ENCODE data around the gene SLC39A2. TPM values are rescaled to one million over a fixed set of nuclear protein-coding genes. Genes with fewer than 3 reads are reported as not detected.
"Not testable (repeated sequence)": the region's sequence is repeated elsewhere in the genome, so short reads cannot be mapped to it uniquely, and the experiment has no call there.

Gene SLC39A2
- total RNA-seq, 2 experiments from 2014 or later, result 0.25 TPM; not detected in 1

DNA sequence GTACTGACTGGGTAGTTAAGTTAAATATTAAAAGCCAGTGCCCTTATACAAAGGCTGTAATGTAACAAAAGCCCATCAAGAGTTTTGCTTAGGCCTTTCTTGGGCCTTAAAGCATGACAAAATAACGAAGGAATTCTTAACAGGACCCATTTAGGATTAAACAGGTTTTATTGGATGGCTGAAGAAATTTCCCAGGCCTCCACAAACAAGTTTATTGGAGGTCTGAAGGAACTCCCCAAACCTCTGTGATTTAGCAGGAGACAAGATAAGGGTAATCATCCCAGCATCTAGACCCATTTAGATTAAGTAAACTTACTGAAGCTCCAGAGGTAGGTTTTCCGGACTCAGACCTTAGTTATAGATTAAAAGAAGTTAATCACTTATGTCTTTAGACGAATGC lies 10.6 kb downstream of the SLC39A2 start:
- peaks cover 19% of the 10 kb centered on the region for H3K27me3 Mint-ChIP-seq
- H3K36me3 Mint-ChIP-seq; ATAC-seq (ENCODE audit: low read depth); H3K4me3 Mint-ChIP-seq; DNase-seq; H3K27ac Mint-ChIP-seq; H3K4me1 Mint-ChIP-seq; POLR2A ChIA-PET; H3K9me3 Mint-ChIP-seq: not testable (repeated sequence)

DNA sequence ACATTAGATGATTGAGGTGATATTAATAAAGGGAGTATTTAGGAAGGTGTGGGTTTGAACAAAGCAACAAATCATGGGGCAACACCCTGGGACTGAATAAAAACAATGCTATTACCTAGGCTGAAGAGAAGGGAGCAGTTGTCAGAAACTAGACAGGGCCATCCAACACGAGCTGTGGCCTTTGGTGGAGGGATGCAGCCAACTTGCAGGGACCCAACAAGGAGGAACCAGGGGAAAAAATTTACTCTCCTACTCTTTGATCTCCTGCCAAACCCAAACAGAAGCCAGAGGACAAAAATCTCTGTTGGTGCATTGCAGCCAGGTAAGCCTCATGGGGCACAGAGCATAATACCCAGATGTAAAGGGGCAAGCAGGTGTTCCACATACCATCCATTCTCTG lies 12.0 kb downstream of the SLC39A2 start:
- peaks cover 19% of the 10 kb centered on the region for H3K27me3 Mint-ChIP-seq
- no peaks in the 10 kb centered on the region for H3K4me1 Mint-ChIP-seq
- H3K4me3 Mint-ChIP-seq, result no peak overlapping the region
- DNase-seq (no peak), ATAC-seq (ENCODE audit: low read depth) (no peak)
- POLR2A ChIA-PET, result interaction anchor here (0.6 kb wide), 1 partner anchor 98 kb away, joined by 3 read pairs; no protein-coding TSS in a partner anchor
- H3K27ac Mint-ChIP-seq, result no peak overlapping the region
- H3K36me3 Mint-ChIP-seq, result no peaks in the 10 kb centered on the region
- H3K9me3 Mint-ChIP-seq, result no peaks in the 10 kb centered on the region

DNA sequence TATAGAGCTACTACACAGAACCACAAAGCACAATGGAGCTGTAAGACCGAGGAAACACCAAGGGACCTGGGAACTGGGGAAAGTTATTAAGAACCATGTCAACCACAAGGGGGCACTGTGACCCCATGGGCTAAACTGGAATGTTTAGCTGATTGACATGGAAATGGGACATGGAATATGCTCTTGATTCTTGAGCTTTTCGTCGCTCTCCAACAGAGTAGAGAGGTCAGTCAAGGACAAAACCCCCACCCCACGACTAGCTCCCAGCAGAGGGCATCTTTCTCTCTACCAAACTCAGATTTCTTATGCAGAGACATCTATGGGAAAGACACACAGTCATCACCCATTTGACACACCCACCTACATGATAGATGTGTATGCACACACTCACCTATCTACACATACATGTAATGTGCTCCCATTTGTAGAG lies 15.7 kb downstream of the SLC39A2 start:
- Mint-ChIP-seq H3K4me3 (no peak overlapping the region), H3K9me3 (no peaks in the 10 kb centered on the region), H3K27me3 (peaks cover 15% of the 10 kb centered on the region), H3K36me3 (no peaks in the 10 kb centered on the region), H3K27ac (no peak overlapping the region), H3K4me1 (no peaks in the 10 kb centered on the region)
- peak; percentile 52 for ATAC-seq (ENCODE audit: low read depth)
- POLR2A ChIA-PET, result interaction anchor here (1.1 to 2.0 kb wide), 4 partner anchors 54 to 90 kb away, joined by 3 to 6 read pairs (median 3); no protein-coding TSS in a partner anchor
- peak; percentile 69 for DNase-seq

DNA sequence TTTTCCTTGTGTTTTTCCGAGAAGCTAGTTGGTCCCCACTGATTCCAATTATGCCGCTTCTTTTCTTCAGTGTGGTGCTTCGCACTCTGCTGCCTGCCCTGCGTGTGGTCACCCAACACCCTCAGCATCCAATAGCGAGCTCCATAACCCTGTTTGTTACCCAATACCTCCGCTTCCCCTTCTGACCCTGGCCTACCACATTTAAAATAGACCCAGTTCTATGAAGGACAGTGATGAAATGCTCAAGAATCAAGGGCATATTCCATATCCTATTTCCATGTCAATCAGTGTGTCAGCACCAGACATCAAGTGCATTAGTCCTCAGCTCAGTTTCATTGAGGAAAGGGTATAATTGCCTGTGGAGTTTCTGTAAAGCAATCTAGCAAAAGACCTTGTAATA lies 16.2 kb downstream of the SLC39A2 start:
- Mint-ChIP-seq H3K36me3 (no peaks in the 10 kb centered on the region), H3K27me3 (peaks cover 13% of the 10 kb centered on the region), H3K4me1 (no peaks in the 10 kb centered on the region), H3K4me3 (no peak overlapping the region), H3K27ac (no peak overlapping the region), H3K9me3 (no peaks in the 10 kb centered on the region)
- ATAC-seq (ENCODE audit: low read depth) (no peak), DNase-seq (no peak)
- POLR2A ChIA-PET, result interaction anchor here (1.1 to 2.0 kb wide), 4 partner anchors 53 to 89 kb away, joined by 3 to 6 read pairs (median 3); no protein-coding TSS in a partner anchor

DNA sequence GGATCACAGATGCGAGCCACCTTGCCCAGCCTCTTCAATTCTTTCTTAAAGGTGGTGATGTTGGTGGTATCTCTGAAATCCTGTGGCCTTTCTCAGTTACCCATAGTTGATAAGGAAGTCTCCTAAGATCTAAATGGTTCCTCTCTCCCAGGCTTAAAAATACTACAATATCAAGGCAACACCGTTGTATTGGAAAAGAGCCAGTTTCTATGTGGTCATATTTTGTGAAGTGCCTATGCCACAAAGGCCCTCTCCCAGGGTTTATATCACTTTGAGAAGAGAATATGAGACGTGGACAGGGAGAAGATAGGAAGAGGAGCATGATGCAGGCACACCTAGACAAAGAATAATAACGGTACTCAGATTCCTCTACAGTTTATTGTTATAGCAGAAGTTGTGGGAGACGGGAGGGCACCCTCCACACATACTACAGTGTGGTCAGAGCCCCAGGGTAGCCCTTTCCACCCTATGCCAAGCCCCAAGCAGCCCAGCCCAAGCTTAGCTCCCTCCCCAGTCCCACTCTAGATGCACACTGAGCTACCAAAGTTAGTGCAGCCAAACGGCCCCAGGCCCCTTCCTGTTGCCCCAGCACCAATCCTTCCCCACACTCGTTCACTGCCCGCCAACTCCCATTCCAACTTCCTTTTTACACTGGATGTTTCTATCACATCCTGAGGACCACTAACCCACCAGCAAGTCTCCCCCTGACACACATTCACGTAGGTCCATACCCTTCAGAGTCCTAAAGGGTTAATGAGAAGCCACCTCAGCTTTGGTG lies 17.5 kb downstream of the SLC39A2 start:
- no peak for ATAC-seq (ENCODE audit: low read depth)
- no peak overlapping the region for H3K27ac Mint-ChIP-seq
- peaks cover 10% of the 10 kb centered on the region for H3K27me3 Mint-ChIP-seq
- H3K9me3 Mint-ChIP-seq, result no peaks in the 10 kb centered on the region
- POLR2A ChIA-PET, result interaction anchor here (2.0 kb wide), 1 partner anchor 88 kb away, joined by 6 read pairs; no protein-coding TSS in a partner anchor
- no peaks in the 10 kb centered on the region for H3K36me3 Mint-ChIP-seq
- DNase-seq, result no peak
- no peak overlapping the region for H3K4me3 Mint-ChIP-seq
- H3K4me1 Mint-ChIP-seq, result no peaks in the 10 kb centered on the region

DNA sequence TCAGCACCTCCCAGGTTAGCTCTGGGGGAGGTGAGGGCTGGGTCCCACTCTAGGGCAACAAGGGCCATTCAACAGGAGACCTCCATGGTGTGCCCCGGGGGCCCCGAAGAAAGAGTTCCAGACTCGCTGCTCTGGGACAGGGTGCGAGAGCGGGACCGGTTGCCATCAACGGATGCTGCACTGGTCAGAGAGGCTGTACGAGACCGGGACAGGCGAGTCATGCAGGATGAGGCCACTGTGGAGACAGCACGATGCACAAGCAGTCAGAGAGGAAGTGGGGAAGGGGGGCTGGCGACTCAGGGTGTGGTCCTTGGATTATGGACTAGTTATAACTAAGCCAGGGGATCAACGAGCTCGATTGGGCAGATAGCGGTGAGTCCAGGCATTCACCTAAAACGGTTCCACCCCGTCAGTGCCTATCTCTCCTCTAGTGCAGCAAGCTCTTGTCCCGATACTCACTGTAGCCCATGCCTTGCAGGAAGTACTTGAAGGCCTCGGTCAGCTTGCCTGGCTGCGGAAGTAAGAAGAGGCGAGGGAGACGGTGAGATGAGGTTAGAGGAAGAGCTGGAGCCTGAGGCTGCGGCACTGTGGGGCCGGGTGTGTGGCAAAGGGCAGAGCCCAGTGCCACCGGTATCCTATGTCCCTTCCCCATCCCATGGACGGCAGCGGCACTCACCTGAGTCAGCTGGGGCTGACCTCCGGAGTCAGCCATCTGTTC lies 18.6 kb downstream of the SLC39A2 start:
- Mint-ChIP-seq H3K4me1 (no peaks in the 10 kb centered on the region), H3K4me3 (no peak overlapping the region), H3K36me3 (no peaks in the 10 kb centered on the region), H3K27ac (no peak overlapping the region), H3K9me3 (no peaks in the 10 kb centered on the region), H3K27me3 (peaks cover 14% of the 10 kb centered on the region)
- POLR2A ChIA-PET, result no interaction called here
- DNase-seq, result no peak
- no peak for ATAC-seq (ENCODE audit: low read depth)

DNA sequence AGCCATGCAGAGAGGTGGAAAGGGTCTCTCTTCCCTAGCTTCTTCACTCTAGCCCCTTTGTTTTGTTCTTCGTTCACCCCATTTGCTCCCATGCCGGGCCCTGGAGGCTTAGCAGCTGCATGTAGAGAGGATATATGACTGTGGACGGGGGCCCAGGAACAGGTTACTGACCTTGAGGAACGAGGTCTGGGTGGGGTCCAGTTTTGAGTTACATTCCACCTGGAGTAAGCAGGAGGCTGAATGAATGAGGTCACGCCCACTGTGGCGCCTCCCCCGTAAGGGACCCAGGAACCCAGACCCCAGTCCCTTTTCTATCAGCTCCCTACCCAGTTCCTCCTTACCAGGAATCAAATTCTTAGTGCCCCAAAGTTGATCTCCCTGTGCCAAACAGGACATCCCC lies 19.2 kb downstream of the SLC39A2 start:
- Mint-ChIP-seq H3K4me3 (no peak overlapping the region), H3K27ac (no peak overlapping the region), H3K9me3 (no peaks in the 10 kb centered on the region), H3K36me3 (no peaks in the 10 kb centered on the region), H3K27me3 (peaks cover 12% of the 10 kb centered on the region), H3K4me1 (peaks cover 1% of the 10 kb centered on the region)
- POLR2A ChIA-PET, result no interaction called here
- no peak for DNase-seq
- ATAC-seq (ENCODE audit: low read depth), result no peak

DNA sequence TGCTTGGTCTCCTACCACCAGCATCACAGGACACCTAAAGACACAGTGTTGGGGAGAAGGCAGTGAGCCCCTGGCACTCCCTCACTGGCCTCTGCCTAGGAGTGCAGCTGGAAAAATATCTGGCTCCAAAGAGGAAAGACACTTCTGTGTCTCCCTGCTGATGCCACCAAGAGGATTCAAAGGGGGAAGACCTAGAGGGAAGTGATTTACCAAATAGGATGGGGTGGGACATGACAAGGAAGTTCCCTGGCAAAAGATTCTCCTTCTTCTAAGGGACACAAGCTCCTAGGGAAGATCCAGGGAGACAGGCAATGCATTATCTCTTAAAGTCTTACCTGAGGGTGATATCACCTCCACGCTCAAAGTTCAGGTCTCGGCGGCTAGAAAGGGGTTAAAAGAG lies 19.7 kb downstream of the SLC39A2 start:
- Mint-ChIP-seq H3K27me3 (peaks cover 16% of the 10 kb centered on the region), H3K27ac (no peak overlapping the region), H3K36me3 (no peaks in the 10 kb centered on the region), H3K4me1 (peaks cover 2% of the 10 kb centered on the region), H3K4me3 (no peak overlapping the region), H3K9me3 (no peaks in the 10 kb centered on the region)
- POLR2A ChIA-PET, result no interaction called here
- ATAC-seq (ENCODE audit: low read depth), result no peak
- DNase-seq, result no peak

DNA sequence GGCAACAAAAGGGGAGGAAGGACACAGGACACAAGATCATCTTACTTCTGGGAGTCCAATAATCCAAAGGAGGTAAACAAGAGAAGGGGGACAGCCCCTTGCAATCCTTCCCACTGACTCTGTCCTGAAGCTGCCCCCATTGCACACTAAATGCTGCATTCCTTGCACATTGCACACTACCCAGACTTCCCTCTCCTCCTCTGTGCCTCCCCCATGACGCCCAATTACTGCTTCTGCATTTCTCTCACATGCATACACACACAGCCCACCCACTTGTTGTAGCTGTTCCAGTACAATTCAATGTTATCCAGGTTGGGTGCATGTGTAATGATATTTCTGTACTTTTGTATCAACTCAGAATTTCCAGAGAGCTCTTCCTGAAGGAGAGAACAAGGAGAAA lies 20.3 kb downstream of the SLC39A2 start:
- no peak overlapping the region for H3K4me3 Mint-ChIP-seq
- H3K9me3 Mint-ChIP-seq, result no peaks in the 10 kb centered on the region
- H3K36me3 Mint-ChIP-seq, result no peaks in the 10 kb centered on the region
- H3K27me3 Mint-ChIP-seq, result peaks cover 18% of the 10 kb centered on the region
- no peak for ATAC-seq (ENCODE audit: low read depth)
- no peak for DNase-seq
- peaks cover 8% of the 10 kb centered on the region for H3K4me1 Mint-ChIP-seq
- POLR2A ChIA-PET, result no interaction called here
- no peak overlapping the region for H3K27ac Mint-ChIP-seq

DNA sequence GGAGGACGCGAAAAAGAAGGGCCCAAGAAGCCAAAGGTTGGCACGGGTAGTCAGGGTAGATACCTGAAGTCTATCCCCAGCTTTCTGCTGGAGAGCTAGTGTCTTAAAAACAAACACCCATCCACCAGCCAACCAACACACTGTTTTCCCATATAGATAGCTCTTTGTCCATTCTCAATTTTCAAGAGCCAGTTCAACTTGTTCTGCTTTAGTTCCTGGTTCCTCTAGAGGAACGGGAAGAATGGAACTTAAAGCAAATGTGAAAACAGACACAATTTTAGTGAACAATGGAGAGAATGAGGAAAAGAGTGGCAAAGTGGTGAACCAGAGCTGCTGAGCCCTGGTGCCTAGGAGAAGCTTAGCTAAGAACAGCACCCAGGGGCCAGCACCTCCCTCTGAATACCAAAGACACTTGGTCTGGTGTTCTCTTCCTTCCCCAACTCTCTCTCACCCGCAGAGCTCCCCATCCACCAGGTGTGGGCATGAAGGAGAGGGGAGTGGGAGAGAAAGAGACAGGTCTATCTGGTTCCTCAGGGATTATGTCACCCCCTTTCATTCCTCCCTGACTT lies 22.0 kb downstream of the SLC39A2 start:
- Mint-ChIP-seq H3K4me3 (no peak overlapping the region), H3K4me1 (peaks cover 10% of the 10 kb centered on the region), H3K36me3 (no peaks in the 10 kb centered on the region), H3K9me3 (no peaks in the 10 kb centered on the region), H3K27me3 (peaks cover 22% of the 10 kb centered on the region), H3K27ac (no peak overlapping the region)
- POLR2A ChIA-PET, result interaction anchor here (1.0 kb wide), 1 partner anchor 50 kb away, joined by 4 read pairs; the partner anchor contains the start of gene ARHGEF40
- DNase-seq (no peak), ATAC-seq (ENCODE audit: low read depth) (no peak)

DNA sequence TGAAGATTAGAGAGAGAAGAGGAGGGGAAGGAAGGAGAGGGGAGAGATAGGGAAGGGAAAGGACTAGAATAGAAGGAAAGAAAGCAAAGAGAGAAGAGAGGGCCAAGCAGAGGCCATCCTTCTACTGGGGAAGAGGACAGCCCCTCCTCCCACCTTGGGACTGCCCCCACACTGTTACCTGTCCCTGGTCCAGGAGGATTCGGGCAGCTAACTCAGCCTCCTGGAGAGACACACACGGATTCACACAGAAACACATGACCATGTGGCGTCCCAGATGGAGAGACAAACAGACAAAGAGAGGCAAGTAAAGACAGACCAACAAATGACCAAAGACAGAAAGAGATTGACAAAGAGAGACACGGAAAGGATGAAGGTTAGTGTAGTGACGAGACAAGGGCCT lies 23.6 kb downstream of the SLC39A2 start:
- ATAC-seq (ENCODE audit: low read depth) (no peak), DNase-seq (no peak)
- POLR2A ChIA-PET, result interaction anchor here (0.7 kb wide), 1 partner anchor 57 kb away, joined by 6 read pairs; no protein-coding TSS in a partner anchor
- Mint-ChIP-seq H3K36me3 (no peaks in the 10 kb centered on the region), H3K4me1 (peaks cover 10% of the 10 kb centered on the region), H3K27ac (no peak overlapping the region), H3K27me3 (peaks cover 26% of the 10 kb centered on the region), H3K4me3 (peak overlapping the region; percentile 1), H3K9me3 (no peaks in the 10 kb centered on the region)

DNA sequence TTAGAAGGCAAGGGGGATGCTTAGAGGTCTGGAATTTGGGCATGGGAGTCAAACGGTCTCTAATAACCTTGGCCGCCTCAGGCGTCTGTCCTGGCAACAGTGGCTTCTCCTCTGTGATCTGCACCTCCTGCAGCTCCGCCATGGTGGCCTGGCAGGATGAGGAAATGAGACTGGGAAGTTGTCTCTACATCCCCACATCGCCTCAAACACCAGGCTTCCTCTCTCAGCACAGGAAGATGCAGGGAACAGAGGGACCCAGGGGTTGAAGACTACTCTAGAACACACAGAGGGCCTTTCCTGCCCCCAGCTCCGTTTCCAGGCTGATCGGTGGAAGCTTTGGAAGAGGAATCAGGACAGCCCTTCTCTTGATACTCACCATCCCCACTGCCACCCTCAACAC lies 24.1 kb downstream of the SLC39A2 start:
- ATAC-seq (ENCODE audit: low read depth), result no peak
- no peak overlapping the region for H3K4me3 Mint-ChIP-seq
- no peak overlapping the region for H3K27ac Mint-ChIP-seq

DNA sequence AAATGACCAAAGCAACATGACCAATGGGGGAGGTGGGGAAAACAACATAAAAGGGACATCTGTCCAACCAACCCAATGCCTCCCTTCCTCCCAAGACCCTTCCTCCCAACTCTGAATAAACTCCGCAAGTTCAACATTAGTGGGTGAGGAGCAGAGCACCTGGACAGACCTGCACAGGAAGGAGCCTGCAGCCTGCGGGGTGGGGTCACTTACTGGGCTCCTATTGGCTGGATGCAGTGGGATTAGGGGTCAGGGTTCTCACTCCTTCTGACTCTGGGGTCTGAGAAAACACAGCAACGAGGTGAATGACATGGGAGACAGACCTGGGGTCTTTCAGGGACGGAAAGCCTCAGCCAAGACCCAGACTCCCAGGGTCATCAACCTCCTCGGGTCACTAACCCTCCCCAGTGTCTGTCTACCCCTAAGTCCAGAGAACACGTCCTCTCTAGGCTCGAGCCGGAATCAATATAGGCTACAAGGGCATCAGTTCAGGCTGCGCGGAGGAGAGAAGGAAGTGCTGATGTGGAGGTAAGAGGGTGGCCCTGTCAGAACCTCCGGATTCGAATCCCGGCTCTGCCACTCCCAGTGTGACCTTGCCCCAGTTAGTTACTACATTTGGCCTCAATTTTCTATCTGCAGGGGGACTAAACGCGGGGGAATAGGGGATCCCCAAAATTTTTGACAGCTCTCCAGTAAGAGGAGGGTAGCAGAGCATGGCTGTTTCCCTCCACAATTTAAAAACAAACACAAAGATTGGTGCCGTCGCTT lies 24.9 kb downstream of the SLC39A2 start:
- DNase-seq (no peak), ATAC-seq (ENCODE audit: low read depth) (no peak)
- POLR2A ChIA-PET, result no interaction called here
- peaks cover 10% of the 10 kb centered on the region for H3K4me1 Mint-ChIP-seq
- H3K4me3 Mint-ChIP-seq, result peak overlapping the region; percentile 81
- H3K9me3 Mint-ChIP-seq, result no peaks in the 10 kb centered on the region
- no peaks in the 10 kb centered on the region for H3K36me3 Mint-ChIP-seq
- H3K27me3 Mint-ChIP-seq, result peaks cover 26% of the 10 kb centered on the region
- H3K27ac Mint-ChIP-seq, result peak overlapping the region; percentile 9

More for the DNA sequence above, 24.1 kb downstream of the SLC39A2 start:
- H3K9me3 Mint-ChIP-seq, result no peaks in the 10 kb centered on the region
- POLR2A ChIA-PET, result no interaction called here
- H3K4me1 Mint-ChIP-seq, result peaks cover 10% of the 10 kb centered on the region
- H3K36me3 Mint-ChIP-seq, result no peaks in the 10 kb centered on the region
- H3K27me3 Mint-ChIP-seq, result peaks cover 26% of the 10 kb centered on the region
- no peak for DNase-seq
